ENCODE measurements around the gene PCDHA9.
"Not testable (repeated sequence)": the region's sequence is repeated elsewhere in the genome, so short reads cannot be mapped to it uniquely, and the experiment has no call there.

PCDHA9 gene

GRCh38 chr5:140833993-140834392 lies 14.2 kb upstream of the PCDHA9 start, which contains the start of gene PCDHA7:
PCDHA7 (plus strand) TSS chr5:140834269; CDS start chr5:140834384, 115 bp downstream.
- in situ Hi-C loops (cut with HindIII; ENCODE audit: low sequenced_read_pairs), result no loop called here

- in situ Hi-C loops (cut with HindIII; ENCODE audit: low sequenced_read_pairs), result not testable (repeated sequence)
These were observed 13.7 kb upstream of the PCDHA9 start for GRCh38 chr5:140834439-140835008.

GRCh38 chr5:140835622-140836510 lies 12.3 kb upstream of the PCDHA9 start:
- in situ Hi-C loops (cut with HindIII; ENCODE audit: low sequenced_read_pairs), result no loop called here

- in situ Hi-C loops (cut with HindIII; ENCODE audit: low sequenced_read_pairs), result no loop called here
These were observed 6.9 kb upstream of the PCDHA9 start, which contains the start of gene PCDHA8 for GRCh38 chr5:140840978-140841962. PCDHA8 (plus strand) TSS chr5:140841187; CDS start chr5:140841322, 135 bp downstream.

GRCh38 chr5:140842798-140843733 lies 5.1 kb upstream of the PCDHA9 start:
- in situ Hi-C loops (cut with HindIII; ENCODE audit: low sequenced_read_pairs), result no loop called here

- in situ Hi-C loops (cut with HindIII; ENCODE audit: low sequenced_read_pairs), result not testable (repeated sequence)
These were observed 1.9 kb downstream of the PCDHA9 start for GRCh38 chr5:140849831-140850634.

- in situ Hi-C loops (cut with HindIII; ENCODE audit: low sequenced_read_pairs), result no loop called here
These were observed 7.8 kb downstream of the PCDHA9 start, which contains the start of gene PCDHA10 for GRCh38 chr5:140855772-140856674. PCDHA10 (plus strand) TSS chr5:140855897; CDS start chr5:140856049, 152 bp downstream.

- in situ Hi-C loops (cut with HindIII; ENCODE audit: low sequenced_read_pairs), result no loop called here
These were observed 9.2 kb downstream of the PCDHA9 start for GRCh38 chr5:140857177-140857986.

GRCh38 chr5:140857987-140858240 lies 9.7 kb downstream of the PCDHA9 start:
- in situ Hi-C loops (cut with HindIII; ENCODE audit: low sequenced_read_pairs), result no loop called here

- in situ Hi-C loops (cut with HindIII; ENCODE audit: low sequenced_read_pairs), result no loop called here
These were observed 14.5 kb downstream of the PCDHA9 start for GRCh38 chr5:140862441-140863295.

- in situ Hi-C loops (cut with HindIII; ENCODE audit: low sequenced_read_pairs), result no loop called here
These were observed 20.8 kb downstream of the PCDHA9 start, which contains the start of gene PCDHA11 for GRCh38 chr5:140868721-140869554. PCDHA11 (plus strand) TSS chr5:140868957; CDS start chr5:140869104, 147 bp downstream.

- in situ Hi-C loops (cut with HindIII; ENCODE audit: low sequenced_read_pairs), result no loop called here
These were observed 21.3 kb downstream of the PCDHA9 start for GRCh38 chr5:140869555-140869886.

GRCh38 chr5:140870221-140871201 lies 22.3 kb downstream of the PCDHA9 start:
- in situ Hi-C loops (cut with HindIII; ENCODE audit: low sequenced_read_pairs), result no loop called here

All from endothelial cell of hepatic sinusoid (primary cell).